GM19397 (cell line): ENCODE data around the gene SLC25A34.

ENCODE experiments used
- ATAC-seq: cut with Tn5 transposase; IDR thresholded peaks from one replicate; pipeline ENCODE4 v1.9.1; 2021; ENCODE audit warnings: mild to moderate bottlenecking, moderate library complexity; ENCODE audit not compliant: unreplicated experiment

The SLC25A34 gene

DNA sequence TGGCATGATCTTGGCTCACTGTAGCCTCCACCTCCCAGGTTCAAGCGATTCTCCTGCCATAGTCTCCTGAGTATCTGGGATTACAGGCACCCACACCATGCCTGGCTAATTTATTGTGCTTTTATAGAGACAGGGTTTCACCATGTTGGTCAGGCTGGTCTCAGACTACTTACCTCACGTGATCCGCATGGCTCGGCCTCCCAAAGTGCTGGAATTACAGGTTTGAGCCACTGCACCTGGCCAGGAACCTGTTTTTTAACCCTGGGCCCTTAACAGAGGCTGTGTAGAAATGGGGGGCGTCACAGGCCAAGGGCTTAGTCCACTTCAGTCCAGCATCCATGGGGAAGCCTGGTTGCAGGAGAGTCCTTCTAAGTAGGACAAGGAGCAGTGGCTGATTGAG is 31.9 kb downstream of the SLC25A34 start:
- no peak for ATAC-seq

DNA sequence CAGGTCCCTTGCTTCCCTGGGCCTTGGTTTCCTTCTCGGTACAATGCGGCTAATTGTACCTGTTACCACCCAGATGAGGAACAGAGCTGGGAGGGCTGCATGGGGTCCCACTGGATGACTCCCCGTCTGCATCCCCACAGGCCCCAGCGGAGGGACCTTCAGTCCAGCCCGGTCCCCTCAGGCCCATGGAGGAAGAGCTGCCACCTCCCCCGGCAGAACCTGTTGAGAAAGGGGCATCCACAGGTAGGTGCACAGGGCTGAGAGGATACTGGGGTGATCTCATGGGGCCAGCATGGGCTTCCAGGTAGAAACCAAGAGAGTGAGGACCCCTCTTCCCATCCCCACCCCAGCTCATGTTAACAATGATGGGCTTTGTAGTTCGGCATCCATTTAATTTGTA is 32.3 kb downstream of the SLC25A34 start:
- ATAC-seq = no peak

DNA sequence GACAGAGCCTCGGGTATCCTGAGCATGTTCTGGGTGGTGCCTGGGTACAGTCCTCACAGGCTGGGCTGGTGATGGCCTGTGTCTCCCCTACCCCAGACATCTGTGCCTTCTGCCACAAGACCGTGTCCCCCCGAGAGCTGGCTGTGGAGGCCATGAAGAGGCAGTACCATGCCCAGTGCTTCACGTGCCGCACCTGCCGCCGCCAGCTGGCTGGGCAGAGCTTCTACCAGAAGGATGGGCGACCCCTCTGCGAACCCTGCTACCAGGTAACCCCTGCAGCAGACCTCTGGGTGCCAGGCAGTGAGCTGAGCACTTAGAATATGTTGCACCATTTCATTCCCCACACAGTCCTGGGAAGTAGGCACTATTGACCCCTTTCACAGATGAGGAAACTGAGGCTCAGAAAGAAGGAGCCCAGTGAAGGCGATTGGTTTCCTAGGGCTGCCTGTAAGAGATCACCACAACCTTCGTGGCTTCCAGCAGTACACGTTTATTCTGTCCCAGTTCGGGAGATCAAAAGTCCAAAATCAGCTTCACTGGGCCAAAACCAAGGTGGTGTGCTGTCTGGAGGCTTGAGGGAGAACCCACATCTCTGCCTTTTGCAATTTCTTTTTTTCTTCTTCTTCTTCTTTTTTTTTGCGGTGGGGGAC is 34.4 kb downstream of the SLC25A34 start:
- ATAC-seq = no peak

DNA sequence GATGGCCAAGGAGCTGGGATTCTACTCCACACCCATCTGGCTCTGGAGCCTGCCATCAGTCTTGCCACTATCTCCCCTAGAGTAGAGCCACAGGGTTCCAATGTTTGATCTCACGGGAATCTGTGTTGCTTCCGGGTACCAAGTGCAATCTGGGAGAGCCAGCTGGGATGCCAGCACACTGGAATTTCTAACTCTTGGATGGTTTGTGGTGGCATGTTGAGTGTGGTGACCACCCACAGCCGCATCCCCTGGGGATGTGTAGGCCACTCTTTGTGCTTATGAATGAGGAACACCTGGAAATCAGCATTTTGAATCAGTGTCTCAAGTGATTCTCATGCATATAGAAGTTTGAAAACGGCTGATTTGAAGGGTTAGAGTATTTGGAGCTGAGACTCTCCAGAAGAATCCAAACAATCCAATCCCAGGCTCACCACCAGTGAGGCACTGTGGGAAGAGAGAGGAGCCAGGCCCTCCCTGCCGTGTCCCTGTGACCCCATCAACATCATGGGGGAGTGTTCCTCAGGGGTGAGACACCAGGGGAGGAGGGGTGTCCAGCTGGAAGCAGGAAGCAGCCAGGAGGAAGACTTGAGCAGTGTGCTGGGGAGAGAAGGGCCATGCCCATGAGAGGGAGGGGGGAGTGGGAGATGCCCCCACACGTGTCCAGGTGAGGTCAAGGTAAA is 35.9 kb downstream of the SLC25A34 start:
- ATAC-seq = no peak

DNA sequence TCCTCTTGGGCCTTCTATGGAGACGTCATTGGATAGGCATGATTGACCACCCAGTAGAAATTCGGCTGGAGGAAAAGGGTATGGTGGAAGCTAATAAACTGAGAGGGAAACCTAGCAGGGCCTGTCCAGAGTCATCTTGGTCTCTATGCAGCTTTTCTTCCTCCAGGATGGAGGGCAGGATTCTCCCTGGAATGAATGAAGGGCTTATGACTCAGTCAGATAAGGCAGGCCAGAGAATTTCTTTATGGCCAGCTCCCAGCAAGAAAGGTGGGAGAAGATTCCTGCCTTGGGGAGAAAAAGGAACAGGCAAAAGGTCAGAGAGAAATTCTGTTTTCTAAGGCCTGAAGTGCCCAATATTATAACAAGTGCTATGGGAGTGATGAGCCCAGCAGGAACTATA is 39.6 kb downstream of the SLC25A34 start:
- no peak for ATAC-seq

DNA sequence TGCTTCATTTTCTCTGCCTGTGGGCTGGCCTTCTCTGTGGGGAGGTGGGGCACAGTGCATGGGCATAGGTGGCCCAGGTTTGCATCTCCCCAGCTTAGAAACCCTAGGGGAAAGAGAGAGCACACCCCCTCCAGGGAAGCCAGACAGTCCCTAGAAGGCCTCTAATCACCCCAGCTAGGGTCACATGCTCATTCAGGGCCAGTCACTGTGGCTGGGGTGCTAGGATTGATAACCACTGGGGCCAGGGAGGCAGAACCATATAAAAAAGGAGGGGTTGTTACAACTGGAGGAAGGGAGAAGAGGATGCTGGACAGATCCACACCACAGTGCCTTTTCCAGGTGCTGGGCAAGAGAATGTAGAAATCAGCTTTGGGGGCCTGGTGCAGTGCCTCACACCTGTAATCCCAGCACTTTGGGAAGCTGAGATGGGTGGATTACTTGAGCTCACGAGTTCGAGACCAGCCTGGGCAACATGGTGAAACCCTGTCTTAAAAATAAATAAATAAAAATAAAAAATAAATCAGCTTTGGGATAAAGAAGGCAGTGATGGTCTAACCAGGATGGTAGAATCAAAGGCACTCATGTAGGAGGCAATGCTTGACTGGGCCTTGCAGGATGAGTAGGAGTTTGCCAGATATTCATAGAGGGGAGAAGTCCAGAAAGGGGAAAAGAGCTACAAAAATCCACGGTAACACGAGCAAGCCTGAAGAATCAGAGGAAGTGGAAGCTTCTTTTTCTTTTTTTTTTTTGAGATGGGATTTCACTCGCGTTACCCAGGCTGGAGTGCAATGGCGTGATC is 42.0 kb downstream of the SLC25A34 start:
- ATAC-seq = no peak

DNA sequence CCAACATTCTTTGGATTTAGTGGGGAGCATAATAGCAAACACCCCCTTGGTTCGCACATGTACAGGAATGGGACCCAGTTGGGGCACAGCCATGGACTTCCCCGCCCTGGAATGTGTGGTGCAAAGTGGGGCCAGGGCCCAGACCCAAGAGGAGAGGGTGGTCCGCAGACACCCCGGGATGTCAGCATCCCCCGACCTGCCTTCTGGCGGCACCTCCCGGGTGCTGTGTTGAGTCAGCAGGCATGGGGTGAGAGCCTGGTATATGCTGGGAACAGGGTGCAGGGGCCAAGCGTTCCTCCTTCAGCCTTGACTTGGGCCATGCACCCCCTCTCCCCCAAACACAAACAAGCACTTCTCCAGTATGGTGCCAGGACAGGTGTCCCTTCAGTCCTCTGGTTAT is 49.6 kb downstream of the SLC25A34 start:
- no peak for ATAC-seq

DNA sequence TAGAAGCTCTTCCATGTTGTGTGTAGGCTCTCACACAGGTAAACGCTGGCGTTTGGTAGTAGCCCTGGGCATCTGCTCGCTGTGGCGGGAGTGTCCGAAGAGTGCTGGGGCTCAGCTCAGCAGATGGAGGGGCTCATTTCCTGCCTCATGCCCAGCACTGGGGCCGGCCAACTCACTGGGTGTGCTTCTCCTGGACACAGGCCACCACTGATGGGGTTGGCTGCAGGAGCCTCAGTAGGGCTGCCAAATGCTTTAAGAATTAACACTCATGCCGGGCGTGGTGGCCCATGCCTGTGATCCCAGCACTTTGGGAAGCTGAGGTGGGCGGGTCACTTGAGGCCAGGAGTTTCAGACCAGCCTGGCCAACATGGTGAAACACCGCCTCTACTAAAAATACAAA is 50.5 kb downstream of the SLC25A34 start:
- no peak for ATAC-seq

DNA sequence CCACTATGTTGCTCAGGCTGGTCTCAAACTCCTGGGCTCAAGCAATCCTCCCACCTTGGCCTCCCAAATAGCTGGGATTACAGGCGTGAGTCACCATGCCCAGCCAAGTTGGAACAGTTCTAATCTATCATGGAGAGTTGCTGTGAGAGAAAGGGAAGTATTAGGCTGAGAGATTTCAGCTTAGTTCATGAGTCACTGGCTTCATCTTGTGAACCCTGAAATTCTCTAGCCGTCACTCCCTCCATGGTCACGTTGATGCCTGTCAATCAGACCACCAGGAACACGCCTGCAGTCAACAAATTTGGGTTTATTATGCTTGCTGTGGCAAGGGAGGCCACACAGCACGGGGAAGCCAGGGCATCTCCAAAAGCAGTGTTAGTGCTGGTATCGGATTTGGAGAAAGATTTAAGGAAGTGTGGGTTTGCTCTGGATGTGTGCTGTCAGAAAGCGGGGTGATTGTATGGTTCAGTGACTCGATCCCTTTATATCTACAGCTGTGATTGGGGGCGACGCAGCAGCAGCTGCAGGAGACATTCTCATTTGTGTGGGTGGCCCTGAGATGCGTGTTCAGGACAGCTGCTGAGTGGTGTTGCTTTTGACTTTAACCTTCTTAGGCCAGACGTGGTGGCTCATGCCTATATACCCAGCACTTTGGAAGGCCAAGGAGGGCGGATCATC is 52.7 kb downstream of the SLC25A34 start:
- no peak for ATAC-seq
